Gastroesophageal sphincter (tissue), 3 donors: ENCODE data around the gene TNRC6B.

Source experiments
- CTCF ChIP-seq, 4 experiments: fragments of 200-600 bp in 2 of 4; fragments of 450-650 bp in 2 of 4; sonication (generic) in 1 of 4; IDR thresholded peaks; one replicate each; pipeline ENCODE4 v1.5.1; 2017 to 2019; ENCODE audit warnings: antibody characterized with exemption in 4 of 4, mild to moderate bottlenecking in 2 of 4, moderate library complexity in 2 of 4
- POLR2A ChIP-seq, 2 donors: fragments of 450-650 bp; IDR thresholded peaks; one replicate each; pipeline ENCODE4 v1.6.1; 2017; ENCODE audit warnings: antibody characterized with exemption in 2 of 2, mild to moderate bottlenecking in 2 of 2, moderate library complexity in 1 of 2
- POLR2AphosphoS5 ChIP-seq: sonication (generic); formaldehyde crosslinking; IDR thresholded peaks from one replicate; pipeline ENCODE4 v1.6.1; 2017; ENCODE audit warnings: antibody characterized with exemption

GRCh38 chr22:40215266-40215665 lies 37.5 kb downstream of the TNRC6B start:
- no peak for TF ChIP-seq CTCF (IDR thresholded peaks at IDR 0.05)
- no peak for TF ChIP-seq POLR2A (IDR thresholded peaks at IDR 0.05)
- no peak for TF ChIP-seq POLR2AphosphoS5
